HG02623 (cell line): ENCODE data around the gene RGS12.

Source experiments
- ATAC-seq: cut with Tn5 transposase; IDR thresholded peaks from one replicate; pipeline ENCODE4 v1.9.1; 2021; ENCODE audit warnings: moderate library complexity; ENCODE audit not compliant: unreplicated experiment

RGS12 gene

DNA sequence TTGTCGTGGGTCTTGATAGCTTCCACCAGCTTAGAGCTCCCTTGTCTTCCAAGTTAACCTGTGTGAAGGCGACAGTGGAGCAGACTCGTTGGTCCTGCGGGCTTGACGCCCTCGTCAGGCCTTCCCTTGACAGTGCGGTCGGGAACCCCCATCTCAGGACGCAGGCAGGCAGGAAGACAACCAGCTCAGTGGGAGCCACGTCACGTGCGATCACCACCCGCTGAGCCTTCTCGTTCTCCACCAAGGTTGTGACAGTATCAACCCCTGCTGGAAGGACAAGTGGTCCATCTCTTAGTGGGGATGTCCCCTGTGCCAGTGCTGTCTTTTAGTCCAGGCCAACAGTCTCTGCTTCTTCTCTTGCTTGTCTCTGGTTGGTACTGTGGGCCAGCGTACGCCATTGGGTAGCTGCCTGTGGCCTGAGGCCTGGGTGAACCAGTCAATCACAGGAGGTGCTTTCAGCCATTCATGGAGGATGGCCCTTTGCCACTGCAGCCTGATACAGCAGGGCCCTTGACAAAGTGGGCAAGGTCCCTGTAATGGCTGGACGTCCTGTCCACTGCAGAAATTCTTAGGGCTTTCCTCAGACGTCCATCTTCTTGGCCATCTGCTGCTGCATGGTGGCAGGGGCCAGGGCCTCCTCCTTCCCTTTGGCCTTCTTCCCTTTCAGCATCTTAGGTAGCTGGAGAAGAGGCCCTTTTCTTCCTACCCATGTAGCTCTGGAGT lies 31.4 kb downstream of the RGS12 start:
- no peak for ATAC-seq

DNA sequence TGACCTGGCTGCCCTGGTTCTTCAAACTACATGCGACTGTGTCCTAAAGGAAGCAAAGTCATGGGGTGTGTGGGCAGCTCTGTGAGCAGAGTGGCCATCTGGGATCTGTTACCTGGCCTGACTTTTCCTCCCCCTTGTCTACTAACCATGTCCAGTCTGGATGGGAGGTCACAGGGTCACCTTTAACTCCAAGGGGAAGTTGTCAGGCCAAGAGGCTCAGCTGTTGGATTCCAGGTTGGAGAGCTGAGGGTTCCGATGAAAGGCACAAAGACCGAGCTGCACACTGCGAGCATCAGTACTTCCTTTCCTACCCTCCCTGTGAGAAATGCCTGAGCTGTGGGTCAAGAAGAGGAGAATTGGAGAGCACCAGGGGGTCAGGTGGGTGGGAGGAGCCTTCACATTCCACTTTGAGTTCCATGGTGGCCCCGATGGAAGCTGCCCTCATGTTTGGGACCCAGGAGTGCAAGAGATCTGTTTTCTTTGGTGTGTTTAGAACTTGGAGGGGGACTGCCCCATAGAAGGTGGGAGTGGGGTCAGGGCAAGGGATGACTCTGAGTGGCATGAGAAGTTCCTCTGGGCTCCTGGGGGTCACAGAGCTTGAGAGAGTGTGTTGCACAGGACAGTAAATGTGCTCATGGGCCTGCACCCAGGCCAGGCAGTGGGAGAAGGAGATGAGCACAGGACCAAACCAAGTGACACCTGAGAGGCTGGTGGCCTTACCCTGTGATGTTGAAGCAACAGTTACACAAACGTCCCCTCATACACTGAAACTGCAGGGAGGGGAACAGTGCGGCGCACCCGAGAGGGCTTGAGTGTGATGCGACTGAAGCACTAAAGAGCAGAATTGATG lies 36.2 kb downstream of the RGS12 start:
- no peak for ATAC-seq

- ATAC-seq = no peak
Measured at GRCh38 chr4:3329887-3330286, 37.1 kb downstream of the RGS12 start.

DNA sequence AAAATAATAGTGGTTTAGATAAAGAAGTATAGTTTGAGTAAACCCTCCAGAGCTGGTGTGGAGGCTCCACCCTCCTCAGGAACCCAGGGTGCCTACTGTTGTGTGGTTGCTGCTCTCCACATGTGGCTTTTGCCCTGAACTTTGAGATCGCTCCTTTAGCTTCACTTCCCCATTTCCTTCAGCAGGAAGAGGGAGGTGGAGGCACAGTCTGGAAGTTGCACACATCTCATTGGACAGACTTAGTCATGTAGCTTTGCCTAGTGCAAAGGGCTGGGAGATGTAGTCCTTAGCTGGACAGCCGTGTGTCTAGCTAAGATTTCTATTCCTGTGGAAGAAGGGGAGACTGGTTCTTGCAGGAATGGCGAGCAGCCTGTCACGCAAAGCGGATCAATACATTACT lies 37.9 kb downstream of the RGS12 start:
- ATAC-seq = no peak

- ATAC-seq = no peak
Measured at GRCh38 chr4:3331511-3332394, 38.9 kb downstream of the RGS12 start.

DNA sequence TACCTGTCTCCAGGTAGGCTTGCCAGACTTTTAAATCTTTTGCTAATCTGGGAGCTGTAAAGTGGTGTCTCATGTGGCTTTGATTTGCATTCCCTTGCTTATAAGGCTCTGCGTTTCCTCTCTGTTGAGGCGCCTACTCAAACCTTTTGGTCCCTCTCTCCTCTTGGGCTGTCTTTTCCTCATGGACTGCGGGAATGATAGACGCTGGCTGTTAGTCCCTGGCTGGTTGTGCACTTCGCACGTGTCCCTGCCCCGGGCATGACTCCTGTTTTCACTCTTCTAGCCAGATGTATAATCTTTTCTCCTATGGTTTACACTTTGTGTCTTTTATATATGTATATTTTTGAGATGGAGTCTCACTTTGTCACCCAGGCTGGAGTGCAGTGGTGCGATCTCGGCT lies 39.7 kb downstream of the RGS12 start:
- no peak for ATAC-seq

- no peak for ATAC-seq
Measured at GRCh38 chr4:3334316-3334715, 41.5 kb downstream of the RGS12 start.

GRCh38 chr4:3335385-3335784 lies 42.6 kb downstream of the RGS12 start:
- no peak for ATAC-seq

- no peak for ATAC-seq
Measured at GRCh38 chr4:3335982-3336381, 43.2 kb downstream of the RGS12 start.

DNA sequence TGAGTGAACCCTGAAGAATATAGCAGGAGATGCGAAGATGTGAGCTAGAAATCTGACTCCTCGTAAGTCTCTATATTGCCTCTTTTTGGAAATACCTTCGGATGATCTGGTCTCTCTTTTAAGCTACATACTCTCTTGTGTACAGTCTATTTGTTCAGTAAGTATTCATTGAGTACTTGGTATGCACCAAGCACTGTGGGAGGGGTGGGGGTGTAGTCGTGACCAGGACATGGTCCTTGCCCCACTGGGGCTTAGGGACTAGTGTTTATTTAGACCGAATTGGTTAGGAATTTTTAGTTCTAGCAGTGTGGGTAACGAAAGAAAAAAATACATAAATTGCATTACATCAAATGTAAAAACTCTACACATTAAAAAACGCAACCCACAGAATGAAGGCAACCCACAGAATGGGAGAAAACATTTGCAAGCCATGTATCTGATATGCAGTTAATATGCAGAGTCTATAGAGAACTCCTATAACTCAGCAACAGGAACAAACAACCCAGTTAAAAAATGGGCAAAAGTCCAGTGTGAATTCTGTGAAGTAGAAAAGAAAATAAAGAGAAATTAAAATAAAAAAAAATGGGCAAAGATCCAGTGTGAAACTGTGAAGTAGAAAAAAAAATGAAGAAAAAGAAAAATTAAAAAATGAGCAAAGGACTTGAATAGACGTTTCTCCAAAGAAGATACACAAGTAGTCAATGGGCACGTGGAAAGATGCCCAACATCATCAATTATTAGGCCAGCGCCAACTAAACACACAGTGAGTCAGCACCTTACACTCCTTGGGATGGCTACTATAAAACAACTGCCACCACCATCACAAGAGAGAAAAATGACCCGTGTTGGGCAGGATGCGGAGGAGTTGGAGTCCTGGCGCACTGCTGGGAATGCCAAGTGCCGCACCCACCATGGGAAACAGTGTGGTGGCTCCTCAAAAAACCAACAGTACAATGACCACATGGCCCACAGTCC lies 43.8 kb downstream of the RGS12 start:
- no peak for ATAC-seq

GRCh38 chr4:3337357-3337732 lies 44.5 kb downstream of the RGS12 start:
- no peak for ATAC-seq

- ATAC-seq = no peak
Measured at GRCh38 chr4:3337811-3338210, 45.0 kb downstream of the RGS12 start.

DNA sequence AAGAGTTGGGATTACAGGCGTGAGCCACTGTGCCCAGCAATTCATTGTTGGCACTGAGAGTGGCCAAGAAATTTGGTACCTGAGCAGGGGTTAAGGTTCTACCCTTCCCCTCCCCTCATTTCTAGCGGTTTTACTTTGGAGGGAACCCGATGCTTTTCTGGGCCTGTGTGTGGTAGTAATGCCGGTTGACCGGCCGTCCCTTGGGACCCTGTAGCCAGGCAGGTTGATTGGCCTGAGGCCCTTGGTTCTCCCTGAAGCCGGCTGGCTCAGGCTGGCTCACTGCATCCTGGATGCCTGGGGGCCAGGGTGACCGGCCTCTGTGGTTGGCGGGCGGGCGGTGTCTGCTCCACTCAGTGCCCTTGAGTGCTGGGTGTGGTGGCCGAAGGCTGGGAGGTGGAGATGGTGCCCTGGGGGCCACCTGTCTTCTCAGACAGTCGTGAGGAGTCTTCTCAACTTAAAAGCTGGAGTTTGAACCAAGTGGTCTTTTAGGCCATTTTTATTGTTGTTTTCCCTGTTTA lies 45.6 kb downstream of the RGS12 start:
- ATAC-seq = no peak

DNA sequence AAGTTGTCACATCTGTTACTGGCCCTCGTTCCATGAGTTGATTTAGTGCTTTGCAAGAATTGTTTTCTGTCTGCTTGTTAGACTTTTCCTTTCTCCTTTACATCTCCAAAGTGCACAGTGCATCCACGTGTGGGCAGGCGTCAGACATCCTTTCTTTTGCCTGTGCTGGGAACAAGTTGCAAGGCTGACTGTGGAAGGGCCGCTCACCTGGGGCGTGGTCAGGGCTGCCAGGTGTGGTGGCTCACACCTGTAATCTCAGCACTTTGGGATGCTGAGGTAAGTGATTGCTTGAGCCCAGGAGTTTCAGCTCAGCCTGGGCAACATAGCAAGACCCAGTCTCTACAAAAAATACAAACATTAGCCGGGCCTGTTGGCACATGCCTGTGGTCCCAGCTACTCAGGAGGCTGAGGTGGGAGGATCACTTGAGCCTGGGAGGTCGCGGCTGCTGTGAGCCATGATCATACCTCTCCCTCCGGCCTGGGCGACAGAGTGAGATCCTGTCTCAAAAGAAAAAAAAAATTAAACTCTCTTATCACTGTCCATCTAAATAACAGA lies 46.2 kb downstream of the RGS12 start:
- no peak for ATAC-seq

DNA sequence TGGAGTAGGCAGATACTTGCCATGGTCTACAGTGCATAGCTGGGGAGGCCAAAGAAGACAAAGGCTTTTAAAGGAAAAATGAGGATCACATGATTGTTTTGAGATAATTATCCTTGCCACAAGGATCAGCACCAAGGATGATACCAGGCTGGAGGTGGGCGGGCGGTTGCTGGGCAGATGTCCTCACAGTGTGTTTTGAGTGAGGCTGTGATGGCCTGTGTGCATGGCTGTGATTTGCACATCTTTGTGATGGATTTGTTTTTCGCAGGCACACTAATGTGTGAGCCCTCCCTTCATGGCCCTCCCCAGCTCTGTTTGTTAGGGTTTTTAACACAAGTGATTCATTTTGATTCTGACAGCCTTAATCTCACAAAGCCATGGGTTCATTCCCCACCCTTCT lies 46.8 kb downstream of the RGS12 start:
- ATAC-seq = no peak

DNA sequence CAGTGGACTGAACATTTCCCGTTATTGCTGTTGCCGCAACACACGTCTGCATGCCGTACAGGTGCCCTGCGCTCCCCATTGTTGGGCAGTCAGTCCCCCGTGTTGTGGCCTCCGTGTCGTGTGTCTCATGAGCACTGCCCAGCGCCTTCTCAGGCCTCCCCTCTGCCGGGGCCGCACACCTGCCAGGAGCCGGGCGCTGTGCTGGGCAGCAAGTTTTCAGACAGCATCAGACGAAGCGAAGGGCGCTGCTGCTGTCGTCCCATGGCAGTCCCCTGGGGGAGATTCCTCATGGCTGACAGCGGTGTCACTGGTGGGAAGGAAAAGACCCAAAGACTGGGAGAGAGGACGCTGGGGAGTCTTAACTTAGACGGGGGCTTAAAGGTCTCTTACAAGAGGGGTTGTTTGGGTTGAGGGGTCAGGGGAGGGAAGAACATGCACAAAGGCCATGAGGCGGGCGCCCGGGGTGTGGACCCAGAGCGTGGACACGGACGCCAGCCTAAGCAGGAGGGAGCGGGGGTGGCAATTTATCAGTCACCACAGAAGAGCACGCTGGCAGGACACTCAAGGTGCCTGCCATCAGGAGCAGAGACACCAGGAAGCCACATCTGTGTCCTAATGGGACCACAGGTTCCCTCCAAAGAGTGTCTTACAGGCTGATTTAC lies 47.3 kb downstream of the RGS12 start:
- ATAC-seq = no peak

DNA sequence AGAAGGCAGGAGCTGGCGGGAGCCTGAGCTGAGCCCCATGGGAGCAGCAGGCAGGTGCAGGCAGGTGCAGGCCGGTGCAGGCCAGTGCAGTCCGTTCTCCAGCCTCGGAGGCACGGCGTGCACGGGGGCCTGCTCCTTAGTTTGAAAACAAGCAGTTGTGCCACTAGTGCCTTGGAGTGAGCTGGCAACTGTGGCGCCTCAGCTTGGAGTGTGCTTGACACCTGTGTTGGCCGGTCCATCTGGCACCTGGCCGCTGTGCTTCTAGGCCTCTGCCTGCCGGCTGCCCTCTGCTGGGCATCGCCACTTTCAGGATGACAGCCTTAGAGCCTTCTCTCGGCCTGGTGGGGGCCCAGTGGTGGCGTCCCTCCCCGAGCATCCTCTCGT lies 47.9 kb downstream of the RGS12 start:
- no peak for ATAC-seq

GRCh38 chr4:3341760-3342159 lies 48.9 kb downstream of the RGS12 start:
- ATAC-seq = no peak

- no peak for ATAC-seq
Measured at GRCh38 chr4:3342182-3342854, 49.5 kb downstream of the RGS12 start.
